ENCODE data around the gene TOMT.
A peak's percentile ranks its signal among the peaks of the same experiment; 100 is the strongest.

TOMT gene

GRCh38 chr11:72112143-72112977 lies 6.6 kb downstream of the TOMT start, which contains the start of gene ANAPC15:
Gene ANAPC15, minus strand, starts transcription at chr11:72112695. Its CDS starts 1,419 bp downstream, at chr11:72111276.
- peaks cover 4% of the 10 kb centered on the region for H3K4me1 ChIP-seq (ENCODE audit: control insufficient read depth, insufficient read depth, low read length, poor library complexity, severe bottlenecking)
- peak within 1 kb of the TSS; percentile 60 for H3K4me3 ChIP-seq (ENCODE audit: extremely low read depth, insufficient read depth, low read length, poor library complexity, severe bottlenecking)
- H3K9me3 ChIP-seq (ENCODE audit: control insufficient read depth, low read length): no peaks in the 10 kb centered on the region
- peak within 1 kb of the TSS; percentile 98 for H3K27ac ChIP-seq (ENCODE audit: low read depth, low read length, severe bottlenecking)
- peaks cover 13% of the 10 kb centered on the region for H3K36me3 ChIP-seq (ENCODE audit: control insufficient read depth, insufficient read depth, low read length)
- WGBS, 2 experiments (ENCODE audit: insufficient coverage in 2 of 2): 0 to 1% methylated on average over 41 to 49 of the region's 49 CpGs

GRCh38 chr11:72112978-72113808 lies 7.5 kb downstream of the TOMT start:
- Histone ChIP-seq H3K4me3 (ENCODE audit: extremely low read depth, insufficient read depth, low read length, poor library complexity, severe bottlenecking) (peak overlapping the region; percentile 60), H3K4me1 (ENCODE audit: control insufficient read depth, insufficient read depth, low read length, poor library complexity, severe bottlenecking) (peaks cover 4% of the 10 kb centered on the region), H3K36me3 (ENCODE audit: control insufficient read depth, insufficient read depth, low read length) (peaks cover 13% of the 10 kb centered on the region), H3K9me3 (ENCODE audit: control insufficient read depth, low read length) (no peaks in the 10 kb centered on the region), H3K27ac (ENCODE audit: low read depth, low read length, severe bottlenecking) (peak overlapping the region; percentile 98)
- WGBS, 2 experiments (ENCODE audit: insufficient coverage in 2 of 2): 63 to 71% methylated on average over 6 to 8 of the region's 9 CpGs

- 86 to 100% methylated on average over 1 of the region's 1 CpG for WGBS, 2 experiments (ENCODE audit: insufficient coverage in 2 of 2)
- H3K9me3 ChIP-seq (ENCODE audit: control insufficient read depth, low read length): no peaks in the 10 kb centered on the region
- H3K4me1 ChIP-seq (ENCODE audit: control insufficient read depth, insufficient read depth, low read length, poor library complexity, severe bottlenecking): peaks cover 4% of the 10 kb centered on the region
- H3K36me3 ChIP-seq (ENCODE audit: control insufficient read depth, insufficient read depth, low read length): peaks cover 9% of the 10 kb centered on the region
- no peak overlapping the region for H3K4me3 ChIP-seq (ENCODE audit: extremely low read depth, insufficient read depth, low read length, poor library complexity, severe bottlenecking)
- no peak overlapping the region for H3K27ac ChIP-seq (ENCODE audit: low read depth, low read length, severe bottlenecking)
Observed at GRCh38 chr11:72114570-72114969, 8.8 kb downstream of the TOMT start.

- H3K4me3 ChIP-seq (ENCODE audit: extremely low read depth, insufficient read depth, low read length, poor library complexity, severe bottlenecking): no peak overlapping the region
- no peaks in the 10 kb centered on the region for H3K36me3 ChIP-seq (ENCODE audit: control insufficient read depth, insufficient read depth, low read length)
- no peaks in the 10 kb centered on the region for H3K9me3 ChIP-seq (ENCODE audit: control insufficient read depth, low read length)
- 88 to 90% methylated on average over 5 of the region's 6 CpGs for WGBS, 2 experiments (ENCODE audit: insufficient coverage in 2 of 2)
- peaks cover 4% of the 10 kb centered on the region for H3K4me1 ChIP-seq (ENCODE audit: control insufficient read depth, insufficient read depth, low read length, poor library complexity, severe bottlenecking)
- H3K27ac ChIP-seq (ENCODE audit: low read depth, low read length, severe bottlenecking): no peak overlapping the region
Observed at GRCh38 chr11:72116019-72116755, 10.5 kb downstream of the TOMT start.

GRCh38 chr11:72119198-72119597 lies 13.5 kb downstream of the TOMT start:
- H3K4me1 ChIP-seq (ENCODE audit: control insufficient read depth, insufficient read depth, low read length, poor library complexity, severe bottlenecking): no peaks in the 10 kb centered on the region
- no peak overlapping the region for H3K4me3 ChIP-seq (ENCODE audit: extremely low read depth, insufficient read depth, low read length, poor library complexity, severe bottlenecking)
- H3K9me3 ChIP-seq (ENCODE audit: control insufficient read depth, low read length): peaks cover 4% of the 10 kb centered on the region
- H3K36me3 ChIP-seq (ENCODE audit: control insufficient read depth, insufficient read depth, low read length): no peaks in the 10 kb centered on the region
- 90% methylated on average over 2 of the region's 6 CpGs; no CpG with 5 or more reads in 1 of the 2 experiments for whole genome bisulfite sequencing, 2 experiments (ENCODE audit: insufficient coverage in 2 of 2)
- H3K27ac ChIP-seq (ENCODE audit: low read depth, low read length, severe bottlenecking): no peak overlapping the region

- Histone ChIP-seq H3K36me3 (ENCODE audit: control insufficient read depth, insufficient read depth, low read length) (no peaks in the 10 kb centered on the region), H3K4me1 (ENCODE audit: control insufficient read depth, insufficient read depth, low read length, poor library complexity, severe bottlenecking) (no peaks in the 10 kb centered on the region), H3K27ac (ENCODE audit: low read depth, low read length, severe bottlenecking) (no peak overlapping the region), H3K4me3 (ENCODE audit: extremely low read depth, insufficient read depth, low read length, poor library complexity, severe bottlenecking) (no peak overlapping the region), H3K9me3 (ENCODE audit: control insufficient read depth, low read length) (peaks cover 10% of the 10 kb centered on the region)
- 80 to 87% methylated on average over 2 of the region's 2 CpGs for WGBS, 2 experiments (ENCODE audit: insufficient coverage in 2 of 2)
Observed at GRCh38 chr11:72120930-72121329, 15.2 kb downstream of the TOMT start.

- no peak overlapping the region for H3K4me3 ChIP-seq (ENCODE audit: extremely low read depth, insufficient read depth, low read length, poor library complexity, severe bottlenecking)
- no peaks in the 10 kb centered on the region for H3K36me3 ChIP-seq (ENCODE audit: control insufficient read depth, insufficient read depth, low read length)
- peaks cover 21% of the 10 kb centered on the region for H3K9me3 ChIP-seq (ENCODE audit: control insufficient read depth, low read length)
- no peaks in the 10 kb centered on the region for H3K4me1 ChIP-seq (ENCODE audit: control insufficient read depth, insufficient read depth, low read length, poor library complexity, severe bottlenecking)
- WGBS, 2 experiments (ENCODE audit: insufficient coverage in 2 of 2): 71% methylated on average over 1 of the region's 1 CpG; no CpG with 5 or more reads in 1 of the 2 experiments
- H3K27ac ChIP-seq (ENCODE audit: low read depth, low read length, severe bottlenecking): no peak overlapping the region
Observed at GRCh38 chr11:72122607-72123006, 16.9 kb downstream of the TOMT start.

- Histone ChIP-seq H3K4me3 (ENCODE audit: extremely low read depth, insufficient read depth, low read length, poor library complexity, severe bottlenecking) (no peak overlapping the region), H3K4me1 (ENCODE audit: control insufficient read depth, insufficient read depth, low read length, poor library complexity, severe bottlenecking) (no peaks in the 10 kb centered on the region), H3K36me3 (ENCODE audit: control insufficient read depth, insufficient read depth, low read length) (no peaks in the 10 kb centered on the region), H3K9me3 (ENCODE audit: control insufficient read depth, low read length) (peaks cover 26% of the 10 kb centered on the region), H3K27ac (ENCODE audit: low read depth, low read length, severe bottlenecking) (no peak overlapping the region)
- 100% methylated on average over 1 of the region's 3 CpGs; no CpG with 5 or more reads in 1 of the 2 experiments for WGBS, 2 experiments (ENCODE audit: insufficient coverage in 2 of 2)
Observed at GRCh38 chr11:72123117-72123653, 17.5 kb downstream of the TOMT start.

- H3K4me1 ChIP-seq (ENCODE audit: control insufficient read depth, insufficient read depth, low read length, poor library complexity, severe bottlenecking): no peaks in the 10 kb centered on the region
- no peak overlapping the region for H3K27ac ChIP-seq (ENCODE audit: low read depth, low read length, severe bottlenecking)
- H3K36me3 ChIP-seq (ENCODE audit: control insufficient read depth, insufficient read depth, low read length): no peaks in the 10 kb centered on the region
- peaks cover 34% of the 10 kb centered on the region for H3K9me3 ChIP-seq (ENCODE audit: control insufficient read depth, low read length)
- no peak overlapping the region for H3K4me3 ChIP-seq (ENCODE audit: extremely low read depth, insufficient read depth, low read length, poor library complexity, severe bottlenecking)
- 84 to 89% methylated on average over 6 of the region's 6 CpGs for WGBS, 2 experiments (ENCODE audit: insufficient coverage in 2 of 2)
Observed at GRCh38 chr11:72124046-72124445, 18.3 kb downstream of the TOMT start.

- Histone ChIP-seq H3K4me3 (ENCODE audit: extremely low read depth, insufficient read depth, low read length, poor library complexity, severe bottlenecking) (no peak overlapping the region), H3K4me1 (ENCODE audit: control insufficient read depth, insufficient read depth, low read length, poor library complexity, severe bottlenecking) (no peaks in the 10 kb centered on the region), H3K27ac (ENCODE audit: low read depth, low read length, severe bottlenecking) (no peak overlapping the region), H3K9me3 (ENCODE audit: control insufficient read depth, low read length) (peaks cover 47% of the 10 kb centered on the region), H3K36me3 (ENCODE audit: control insufficient read depth, insufficient read depth, low read length) (no peaks in the 10 kb centered on the region)
- WGBS, 2 experiments (ENCODE audit: insufficient coverage in 2 of 2): no CpG with 5 or more reads among the region's 1 CpG
Observed at GRCh38 chr11:72125956-72126355, 20.2 kb downstream of the TOMT start.

Measured in mesodermal cell (in vitro differentiated cells).